Measurements from ENCODE around the gene USP48.

GRCh38 chr1:21639594-21640041, 143.3 kb downstream of the USP48 start:
- TF ChIP-seq NFRKB (IDR thresholded peaks at IDR 0.05) (no peak), SP1 (IDR thresholded peaks at IDR 0.05) (no peak), FOXK2 (IDR thresholded peaks at IDR 0.05) (no peak), ZNF384 (IDR thresholded peaks at IDR 0.05) (no peak), TARDBP (IDR thresholded peaks at IDR 0.05) (no peak), SUZ12 (IDR thresholded peaks at IDR 0.05) (no peak), PKNOX1 (IDR thresholded peaks at IDR 0.05) (no peak), BHLHE40 (IDR thresholded peaks at IDR 0.05; ENCODE audit: borderline replicate concordance) (no peak), L3MBTL2 (conservative IDR thresholded peaks at IDR 0.05) (no peak), LEF1 (IDR thresholded peaks at IDR 0.05; ENCODE audit: borderline replicate concordance) (no peak), FOXM1 (IDR thresholded peaks at IDR 0.05; ENCODE audit: borderline replicate concordance) (no peak), ARNT (IDR thresholded peaks at IDR 0.05) (no peak), HDGF (IDR thresholded peaks at IDR 0.05; ENCODE audit: borderline replicate concordance) (no peak)
